SK-N-SH (cell line): ENCODE measurements around the gene ITPRID2. TPM values are rescaled to one million over a fixed set of nuclear protein-coding genes. Genes with fewer than 3 reads are reported as not detected.
A peak's percentile ranks its signal among the peaks of the same experiment; 100 is the strongest.

ENCODE experiments used
- CTCF ChIA-PET: fragments of 300-600, 350-600 bp; formaldehyde crosslinking; extraction: SDS; loops from one replicate; lab custom pipeline; 2021; lab: Yijun Ruan, JAX
- POLR2A ChIA-PET: fragments of 350-600 bp; sonication (Branson Sonifier 250); formaldehyde crosslinking; extraction: SDS; loops from one replicate; lab custom pipeline; 2020; ENCODE audit warnings: antibody characterized with exemption, inconsistent platforms; lab: Yijun Ruan, JAX
- DNase-seq: peaks from one replicate; pipeline ENCODE4 v3.0.0; 2012
- H2AFZ ChIP-seq: fragments of 200-600 bp; sonication (generic); 2 replicates; pipeline ENCODE4 v1.8.1; 2016; ENCODE audit warnings: antibody characterized with exemption, mild to moderate bottlenecking, low read depth
- H3F3A ChIP-seq: fragments of 200-600 bp; sonication (generic); replicated peaks from 2 replicates; pipeline ENCODE3; 2016; ENCODE audit warnings: antibody characterized with exemption, mild to moderate bottlenecking; ENCODE audit not compliant: insufficient read depth
- H3K27ac ChIP-seq, 2 experiments: fragments of 200-500 bp in 1 of 2; fragments of 200-600 bp in 1 of 2; sonication (Bioruptor generic) in 1 of 2; sonication (generic), shearing (Covaris generic) in 1 of 2; 2 replicates each; pipeline versions ENCODE4 v1.5.1 to v1.6.1; 2014 to 2016; ENCODE audit warnings: low read depth in 2 of 2, inconsistent platforms in 1 of 2, low read length in 1 of 2, mild to moderate bottlenecking in 1 of 2, mixed read lengths in 1 of 2
- H3K27me3 ChIP-seq: fragments of 200-600 bp; sonication (generic), shearing (Covaris generic); 2 replicates; pipeline ENCODE4 v1.6.1; 2016; ENCODE audit warnings: mixed run types; ENCODE audit not compliant: insufficient read depth
- H3K36me3 ChIP-seq, 2 experiments: fragments of 200-500 bp in 1 of 2; fragments of 200-600 bp in 1 of 2; sonication (Bioruptor generic) in 1 of 2; sonication (generic) in 1 of 2; replicated peaks in 1 of 2; 2 replicates each; pipeline versions ENCODE3 to v1.5.1; 2014 to 2016; ENCODE audit warnings: low read length in 1 of 2, mild to moderate bottlenecking in 1 of 2; ENCODE audit not compliant: insufficient read depth in 2 of 2, control insufficient read depth in 1 of 2
- H3K4me1 ChIP-seq, 2 experiments: fragments of 200-500 bp in 1 of 2; fragments of 200-600 bp in 1 of 2; sonication (Bioruptor generic) in 1 of 2; sonication (generic), shearing (Covaris generic) in 1 of 2; 2 replicates each; pipeline versions ENCODE4 v1.5.1 to v1.6.1; 2014 to 2016; ENCODE audit warnings: low read depth in 1 of 2, low read length in 1 of 2, mixed run types in 1 of 2; ENCODE audit not compliant: insufficient read depth in 2 of 2, control insufficient read depth in 1 of 2
- H3K4me2 ChIP-seq: fragments of 200-600 bp; sonication (generic), shearing (Covaris generic); 2 replicates; pipeline ENCODE4 v1.6.1; 2017; ENCODE audit warnings: mixed run types
- H3K4me3 ChIP-seq, 2 experiments: fragments of 200-500 bp in 1 of 2; fragments of 200-600 bp in 1 of 2; sonication (Bioruptor generic) in 1 of 2; sonication (generic), shearing (Covaris generic) in 1 of 2; 2 replicates each; pipeline versions ENCODE4 v1.5.1 to v1.8.1; 2014 to 2016; ENCODE audit warnings: low read depth in 2 of 2, inconsistent platforms in 1 of 2, low read length in 1 of 2, mild to moderate bottlenecking in 1 of 2, mixed read lengths in 1 of 2, moderate library complexity in 1 of 2
- H3K79me2 ChIP-seq: fragments of 200-600 bp; sonication (generic); 2 replicates; pipeline ENCODE4 v1.8.1; 2017; ENCODE audit warnings: mild to moderate bottlenecking; ENCODE audit not compliant: insufficient read depth
- H3K9ac ChIP-seq: fragments of 200-600 bp; sonication (generic); 2 replicates; pipeline ENCODE4 v1.6.1; 2017; ENCODE audit warnings: mixed run types
- H3K9me2 ChIP-seq: fragments of 200-600 bp; sonication (generic); 2 replicates; pipeline ENCODE4 v1.6.1; 2017; ENCODE audit warnings: mixed run types
- H3K9me3 ChIP-seq: fragments of 200-600 bp; sonication (generic); 2 replicates; pipeline ENCODE4 v1.6.1; 2017; ENCODE audit warnings: mixed run types, mild to moderate bottlenecking, moderate library complexity
- H4K20me1 ChIP-seq: fragments of 200-600 bp; sonication (generic); 2 replicates; pipeline ENCODE4 v1.6.1; 2017; ENCODE audit warnings: mild to moderate bottlenecking, mixed run types; ENCODE audit not compliant: insufficient read depth
- CHD2 ChIP-seq: fragments of 150-350 bp; IDR thresholded peaks from 2 replicates; pipeline ENCODE4 v1.6.1; 2018; ENCODE audit warnings: low read length; ENCODE audit not compliant: partially characterized antibody
- GABPA ChIP-seq: IDR thresholded peaks from 2 replicates; pipeline ENCODE4 v1.4.0; 2012; ENCODE audit warnings: low read depth, mild to moderate bottlenecking
- MXI1 ChIP-seq: IDR thresholded peaks from 2 replicates; pipeline ENCODE4 v1.6.1; 2012; ENCODE audit warnings: mild to moderate bottlenecking, low read depth, low read length, improper control_type of control experiment
- NFIC ChIP-seq: IDR thresholded peaks from 2 replicates; pipeline ENCODE4 v1.4.0; 2012; ENCODE audit warnings: borderline replicate concordance
- RAD21 ChIP-seq: IDR thresholded peaks from 2 replicates; pipeline ENCODE4 v1.6.1; 2012; ENCODE audit warnings: mild to moderate bottlenecking, low read length
- REST ChIP-seq: IDR thresholded peaks from 2 replicates; pipeline ENCODE4 v1.6.1; 2012; ENCODE audit warnings: mild to moderate bottlenecking, low read depth, low read length, moderate library complexity
- RXRA ChIP-seq: IDR thresholded peaks from 2 replicates; pipeline ENCODE4 v1.4.0; 2012; ENCODE audit warnings: low read depth, mild to moderate bottlenecking, borderline replicate concordance
- SIN3A ChIP-seq: IDR thresholded peaks from 2 replicates; pipeline ENCODE4 v1.6.1; 2012; ENCODE audit warnings: low read depth, mild to moderate bottlenecking, low read length, moderate library complexity, borderline replicate concordance
- SMC3 ChIP-seq: IDR thresholded peaks from 2 replicates; pipeline ENCODE4 v1.6.1; 2012; ENCODE audit warnings: low read depth, low read length, improper control_type of control experiment
- TAF1 ChIP-seq: IDR thresholded peaks from 2 replicates; pipeline ENCODE4 v1.6.1; 2012; ENCODE audit warnings: low read depth, mild to moderate bottlenecking, low read length, moderate library complexity, borderline replicate concordance
- USF1 ChIP-seq: IDR thresholded peaks from 2 replicates; pipeline ENCODE4 v1.4.0; 2012; ENCODE audit warnings: low read depth, borderline replicate concordance
- ZBTB33 ChIP-seq: IDR thresholded peaks from 2 replicates; pipeline ENCODE4 v1.4.0; 2012; ENCODE audit warnings: low read depth, borderline replicate concordance
- WGBS: methylation state at CpG from one replicate; pipeline ENCODE4 v1.1.6; 2017; ENCODE audit warnings: low lambda C conversion rate; 5-methylcytosine and 5-hydroxymethylcytosine counted together
- polyA plus RNA-seq, 3 experiments: library from polyadenylated mRNA; depleted of rRNA; stranded (reverse); fragments of >200 nt; gene quantifications; 2 replicates each; pipeline ENCODE4 v1.2.3, GENCODE V29; 2012
- TF ChIP-seq, protein P1 (sequence below): fragments of 150-350 bp; IDR thresholded peaks from 2 replicates; pipeline ENCODE4 v1.6.1; 2016; ENCODE audit warnings: mild to moderate bottlenecking, low read depth, low read length
- TF ChIP-seq, protein P2 (sequence below): fragments of 150-350 bp; IDR thresholded peaks from 2 replicates; pipeline ENCODE4 v1.6.1; 2017; ENCODE audit warnings: antibody characterized with exemption, low read length, low read depth, borderline replicate concordance

The ITPRID2 gene
- polyA plus RNA-seq, 1 of the 3 experiments (the other 2 are of a cell fraction): 41.9 TPM

GRCh38 chr2:181890271-181890670, 1.3 kb upstream of the ITPRID2 start:
- DNase-seq: no peak
- H3K9me2 ChIP-seq: no peaks in the 10 kb centered on the region
- H2AFZ ChIP-seq: no peak overlapping the region
- ChIA-PET POLR2A (no interaction called here), CTCF (interaction anchor here (0.5 to 3.1 kb wide), 6 partner anchors 14 to 785 kb away, joined by 3 to 10 read pairs (median 4); no protein-coding TSS in a partner anchor)
- H3F3A ChIP-seq: peaks cover 8% of the 10 kb centered on the region
- H3K4me3 ChIP-seq: no peak overlapping the region
- peaks cover 9% of the 10 kb centered on the region; the same call in 1 of the 2 replicates for H4K20me1 ChIP-seq
- H3K27ac ChIP-seq: no peak overlapping the region
- H3K36me3 ChIP-seq: peaks cover 9 to 23% of the 10 kb centered on the region in 2 experiments
- H3K9me3 ChIP-seq: no peaks in the 10 kb centered on the region
- H3K4me2 ChIP-seq: no peak overlapping the region
- WGBS: 95% methylated on average over 2 of the region's 2 CpGs
- H3K9ac ChIP-seq: no peak overlapping the region
- peaks cover 34% of the 10 kb centered on the region for H3K79me2 ChIP-seq
- no peak for TF ChIP-seq RXRA
- TF ChIP-seq USF1: no peak
- TF ChIP-seq, protein P1, sequence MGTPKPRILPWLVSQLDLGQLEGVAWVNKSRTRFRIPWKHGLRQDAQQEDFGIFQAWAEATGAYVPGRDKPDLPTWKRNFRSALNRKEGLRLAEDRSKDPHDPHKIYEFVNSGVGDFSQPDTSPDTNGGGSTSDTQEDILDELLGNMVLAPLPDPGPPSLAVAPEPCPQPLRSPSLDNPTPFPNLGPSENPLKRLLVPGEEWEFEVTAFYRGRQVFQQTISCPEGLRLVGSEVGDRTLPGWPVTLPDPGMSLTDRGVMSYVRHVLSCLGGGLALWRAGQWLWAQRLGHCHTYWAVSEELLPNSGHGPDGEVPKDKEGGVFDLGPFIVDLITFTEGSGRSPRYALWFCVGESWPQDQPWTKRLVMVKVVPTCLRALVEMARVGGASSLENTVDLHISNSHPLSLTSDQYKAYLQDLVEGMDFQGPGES: no peak
- TF ChIP-seq NFIC: no peak
- no peak for TF ChIP-seq SMC3
- TF ChIP-seq, protein P2, sequence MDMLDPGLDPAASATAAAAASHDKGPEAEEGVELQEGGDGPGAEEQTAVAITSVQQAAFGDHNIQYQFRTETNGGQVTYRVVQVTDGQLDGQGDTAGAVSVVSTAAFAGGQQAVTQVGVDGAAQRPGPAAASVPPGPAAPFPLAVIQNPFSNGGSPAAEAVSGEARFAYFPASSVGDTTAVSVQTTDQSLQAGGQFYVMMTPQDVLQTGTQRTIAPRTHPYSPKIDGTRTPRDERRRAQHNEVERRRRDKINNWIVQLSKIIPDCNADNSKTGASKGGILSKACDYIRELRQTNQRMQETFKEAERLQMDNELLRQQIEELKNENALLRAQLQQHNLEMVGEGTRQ: no peak
- no peaks in the 10 kb centered on the region for H3K27me3 ChIP-seq
- H3K4me1 ChIP-seq: peaks cover 5 to 10% of the 10 kb centered on the region in 2 experiments; a peak in 2 of 4 replicates

DNA sequence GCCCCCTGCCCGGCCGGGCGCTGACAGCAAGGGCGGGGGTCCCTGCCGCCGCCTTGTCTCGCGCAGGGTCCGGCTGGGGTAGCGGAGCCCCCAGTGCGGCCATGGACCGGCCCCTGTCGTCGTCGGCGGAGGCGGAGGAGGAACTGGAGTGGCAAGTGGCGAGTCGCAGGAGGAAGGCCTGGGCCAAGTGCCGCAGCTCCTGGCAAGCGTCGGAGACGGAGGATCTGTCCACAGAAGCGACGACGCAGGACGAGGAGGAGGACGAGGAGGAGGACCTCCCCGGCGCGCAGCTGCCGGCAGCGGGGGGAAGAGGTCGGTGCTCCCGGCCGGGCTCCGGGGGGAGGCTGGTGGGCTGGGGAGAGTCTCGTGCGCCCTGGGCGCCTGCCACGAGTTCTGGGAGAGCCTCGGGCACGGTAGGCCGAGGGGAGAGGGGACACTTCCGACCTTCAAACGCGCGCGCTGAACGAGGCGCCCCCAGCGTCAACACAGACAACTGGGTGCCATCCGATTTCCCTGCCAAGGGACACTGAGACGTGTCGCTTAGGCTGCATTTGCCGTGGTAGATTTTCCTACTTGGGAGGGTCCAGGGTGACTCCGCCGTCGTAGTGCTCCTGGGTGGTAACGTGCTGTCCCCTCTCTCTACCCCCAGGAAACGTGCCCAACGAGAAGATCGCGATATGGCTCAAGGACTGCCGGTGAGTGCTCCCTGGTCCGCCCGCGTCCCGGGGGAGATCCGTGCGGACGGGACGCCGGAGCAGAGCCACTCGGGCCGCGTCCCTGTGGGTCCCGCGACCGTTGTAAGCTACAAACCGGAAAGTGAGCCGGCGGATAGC, 652 bp downstream of the ITPRID2 start:
- 0% methylated on average over 18 of the region's 83 CpGs for WGBS
- H3K4me1 ChIP-seq: peaks cover 5 to 17% of the 10 kb centered on the region in 2 experiments; a peak in 2 of 4 replicates
- peak overlapping the region; percentile 82 to 96 for H3K27ac ChIP-seq
- peaks cover 9% of the 10 kb centered on the region; the same call in 1 of the 2 replicates for H4K20me1 ChIP-seq
- H2AFZ ChIP-seq: peak overlapping the region; percentile 1; the same call in 1 of the 2 replicates
- H3K9me2 ChIP-seq: no peaks in the 10 kb centered on the region
- H3K9ac ChIP-seq: peak overlapping the region; percentile 88
- H3K27me3 ChIP-seq: no peaks in the 10 kb centered on the region
- peaks cover 25 to 42% of the 10 kb centered on the region in 2 experiments for H3K36me3 ChIP-seq
- DNase-seq: peak; percentile 75
- peaks cover 8% of the 10 kb centered on the region for H3F3A ChIP-seq
- H3K79me2 ChIP-seq: peaks cover 53% of the 10 kb centered on the region
- ChIA-PET POLR2A (no interaction called here), CTCF (interaction anchor here (0.9 to 2.2 kb wide), 6 partner anchors 11 to 319 kb away, joined by 4 to 9 read pairs (median 6); no protein-coding TSS in a partner anchor)
- no peaks in the 10 kb centered on the region for H3K9me3 ChIP-seq
- peak overlapping the region; percentile 79 to 93 for H3K4me3 ChIP-seq
- peak overlapping the region; percentile 73 for H3K4me2 ChIP-seq
- TF ChIP-seq RAD21: 0 out of 2 replicates have a peak, but pooled peaks have one; percentile 5
- TF ChIP-seq, protein P2: no peak
- TF ChIP-seq CHD2: peak; percentile 64
- TF ChIP-seq SIN3A: 0 out of 2 replicates have a peak, but pooled peaks have one; percentile 25
- TF ChIP-seq MXI1: peak; percentile 65
- TF ChIP-seq ZBTB33: no peak
- peak; percentile 30 for TF ChIP-seq TAF1
- no peak for TF ChIP-seq GABPA
- no peak for TF ChIP-seq REST
- no peak for TF ChIP-seq NFIC
